Measurements from ENCODE around the gene OXT.
"Not testable (repeated sequence)": the region's sequence is repeated elsewhere in the genome, so short reads cannot be mapped to it uniquely, and the experiment has no call there.

The OXT gene

GRCh38 chr20:3071266-3071609 lies 182 bp upstream of the OXT start:
- DNase-seq (ENCODE audit: low read depth), result no peak
- TF ChIP-seq, protein P1, sequence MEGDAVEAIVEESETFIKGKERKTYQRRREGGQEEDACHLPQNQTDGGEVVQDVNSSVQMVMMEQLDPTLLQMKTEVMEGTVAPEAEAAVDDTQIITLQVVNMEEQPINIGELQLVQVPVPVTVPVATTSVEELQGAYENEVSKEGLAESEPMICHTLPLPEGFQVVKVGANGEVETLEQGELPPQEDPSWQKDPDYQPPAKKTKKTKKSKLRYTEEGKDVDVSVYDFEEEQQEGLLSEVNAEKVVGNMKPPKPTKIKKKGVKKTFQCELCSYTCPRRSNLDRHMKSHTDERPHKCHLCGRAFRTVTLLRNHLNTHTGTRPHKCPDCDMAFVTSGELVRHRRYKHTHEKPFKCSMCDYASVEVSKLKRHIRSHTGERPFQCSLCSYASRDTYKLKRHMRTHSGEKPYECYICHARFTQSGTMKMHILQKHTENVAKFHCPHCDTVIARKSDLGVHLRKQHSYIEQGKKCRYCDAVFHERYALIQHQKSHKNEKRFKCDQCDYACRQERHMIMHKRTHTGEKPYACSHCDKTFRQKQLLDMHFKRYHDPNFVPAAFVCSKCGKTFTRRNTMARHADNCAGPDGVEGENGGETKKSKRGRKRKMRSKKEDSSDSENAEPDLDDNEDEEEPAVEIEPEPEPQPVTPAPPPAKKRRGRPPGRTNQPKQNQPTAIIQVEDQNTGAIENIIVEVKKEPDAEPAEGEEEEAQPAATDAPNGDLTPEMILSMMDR (IDR thresholded peaks at IDR 0.05; ENCODE audit: insufficient read depth, low read depth, low read length, missing control alignments), result no peak
- no peak overlapping the region for H3K4me3 ChIP-seq (ENCODE audit: low read depth, low read length)

DNA sequence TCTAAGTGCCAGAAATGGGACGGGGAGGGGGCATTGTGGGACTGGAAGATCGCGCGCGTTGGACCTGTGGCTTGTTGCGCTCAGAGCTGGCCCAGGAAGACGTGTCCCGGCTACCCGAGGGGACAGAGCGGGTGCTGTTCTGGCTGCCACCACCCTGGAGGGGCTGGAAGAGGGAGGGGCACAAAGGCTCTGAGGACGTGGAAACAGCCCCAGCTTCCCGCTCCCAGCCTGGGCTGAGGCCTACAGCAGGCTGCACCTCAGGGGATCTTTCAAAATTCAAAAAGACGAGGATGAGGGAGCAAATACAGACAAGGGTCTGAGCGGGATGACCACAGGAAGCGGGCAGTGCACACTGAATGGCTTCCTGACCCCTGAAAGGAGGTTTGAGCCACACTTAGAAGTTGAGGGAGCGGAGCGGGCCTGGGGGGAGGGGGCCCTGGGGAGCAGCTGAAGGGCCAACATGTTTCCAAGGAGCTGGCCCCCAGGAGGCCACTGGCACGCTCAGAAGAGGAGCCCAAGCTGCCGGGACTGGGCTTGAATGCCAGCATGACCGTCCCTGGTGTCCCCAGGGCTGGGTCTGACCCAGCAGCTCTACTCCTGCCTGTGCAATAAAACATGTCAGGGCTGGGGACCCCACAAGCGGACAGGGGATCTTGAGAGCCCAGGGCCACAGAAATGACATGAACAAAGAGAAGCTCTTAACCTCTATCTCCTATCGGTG lies 1.3 kb downstream of the OXT start:
- DNase-seq (ENCODE audit: low read depth), result no peak
- TF ChIP-seq, protein P1 (IDR thresholded peaks at IDR 0.05; ENCODE audit: insufficient read depth, low read depth, low read length, missing control alignments), result no peak
- no peak overlapping the region for H3K4me3 ChIP-seq (ENCODE audit: low read depth, low read length)

GRCh38 chr20:3073251-3073643 lies 1.8 kb downstream of the OXT start:
- not testable (repeated sequence) for H3K4me3 ChIP-seq (ENCODE audit: low read depth, low read length); DNase-seq (ENCODE audit: low read depth)

GRCh38 chr20:3074812-3075211 lies 3.4 kb downstream of the OXT start:
- TF ChIP-seq, protein P1 (IDR thresholded peaks at IDR 0.05; ENCODE audit: insufficient read depth, low read depth, low read length, missing control alignments), result no peak
- DNase-seq (ENCODE audit: low read depth), result no peak

DNA sequence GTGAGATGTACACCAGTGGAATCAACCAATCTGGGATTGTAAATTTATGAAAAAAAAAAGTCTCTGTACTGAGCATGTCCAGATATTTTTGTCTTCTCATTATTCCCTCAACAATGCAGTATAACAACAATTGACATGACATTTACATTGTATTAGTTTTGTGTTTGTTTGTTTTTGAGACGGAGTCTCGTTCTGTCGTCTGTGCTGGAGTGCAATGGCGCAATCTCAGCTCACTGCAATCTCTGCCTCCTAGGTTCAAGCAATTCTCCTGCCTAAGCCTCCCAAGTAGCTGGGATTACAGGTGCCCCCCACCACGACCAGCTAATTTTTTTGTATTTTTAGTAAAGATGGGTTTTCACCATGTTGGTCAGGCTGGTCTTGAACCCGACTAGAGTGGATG lies 3.9 kb downstream of the OXT start:
- H3K4me3 ChIP-seq (ENCODE audit: low read depth, low read length); DNase-seq (ENCODE audit: low read depth): not testable (repeated sequence)

More at GRCh38 chr20:3074812-3075211, 3.4 kb downstream of the OXT start:
- H3K4me3 ChIP-seq (ENCODE audit: low read depth, low read length), result no peak overlapping the region

DNA sequence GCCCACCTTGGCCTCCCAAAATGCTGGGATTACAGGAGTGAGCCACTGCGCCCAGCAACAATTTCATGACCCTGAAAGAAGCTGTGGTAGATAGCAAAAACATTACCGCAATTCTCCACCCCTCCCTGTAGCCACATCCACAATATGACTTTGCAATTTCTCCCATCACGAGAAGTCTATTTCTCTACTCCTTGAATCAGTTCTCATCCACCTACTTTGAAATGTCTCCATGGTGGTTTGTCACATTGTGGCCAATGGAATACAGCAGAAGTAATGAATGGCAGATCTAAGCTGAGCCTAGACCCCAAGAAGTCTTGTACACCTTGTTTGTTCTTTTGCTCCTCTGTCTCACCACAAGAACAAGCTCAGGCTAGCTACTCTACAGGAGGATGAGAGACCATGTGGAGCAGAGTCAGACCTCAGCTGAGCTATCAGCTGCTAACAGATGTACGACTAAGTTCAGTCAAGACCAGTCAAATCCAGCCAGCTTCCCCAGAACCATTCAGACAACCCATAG lies 6.3 kb downstream of the OXT start:
- no peak overlapping the region for H3K4me3 ChIP-seq (ENCODE audit: low read depth, low read length)
- TF ChIP-seq, protein P1 (IDR thresholded peaks at IDR 0.05; ENCODE audit: insufficient read depth, low read depth, low read length, missing control alignments), result no peak
- DNase-seq (ENCODE audit: low read depth), result no peak

- no peak for DNase-seq (ENCODE audit: low read depth)
- TF ChIP-seq, protein P1 (IDR thresholded peaks at IDR 0.05; ENCODE audit: insufficient read depth, low read depth, low read length, missing control alignments), result no peak
- H3K4me3 ChIP-seq (ENCODE audit: low read depth, low read length), result no peak overlapping the region
Observed at GRCh38 chr20:3080939-3081388, 9.5 kb downstream of the OXT start.

GRCh38 chr20:3081641-3082040 lies 10.2 kb downstream of the OXT start:
- no peak for DNase-seq (ENCODE audit: low read depth)
- TF ChIP-seq, protein P1 (IDR thresholded peaks at IDR 0.05; ENCODE audit: insufficient read depth, low read depth, low read length, missing control alignments), result no peak
- no peak overlapping the region for H3K4me3 ChIP-seq (ENCODE audit: low read depth, low read length)

Measured in GM12865 (cell line).